Tibial nerve (tissue), 3 donors: Measurements from ENCODE around the gene PCSK1.

ENCODE experiments used
- CTCF ChIP-seq, 5 experiments: fragments of 200-600 bp in 3 of 5; fragments of 450-650 bp in 2 of 5; sonication (generic) in 3 of 5; IDR thresholded peaks; one replicate each; pipeline ENCODE4 v1.5.1; 2016 to 2019; ENCODE audit warnings: antibody characterized with exemption in 5 of 5, mild to moderate bottlenecking in 3 of 5, moderate library complexity in 2 of 5
- POLR2A ChIP-seq, 2 donors: fragments of 450-650 bp; IDR thresholded peaks; one replicate each; pipeline ENCODE4 v1.6.1; 2017; ENCODE audit warnings: antibody characterized with exemption in 2 of 2, mild to moderate bottlenecking in 2 of 2, moderate library complexity in 2 of 2

GRCh38 chr5:96377597-96377996, 55.5 kb downstream of the PCSK1 start:
- TF ChIP-seq CTCF (IDR thresholded peaks at IDR 0.05) (no peak), POLR2A (IDR thresholded peaks at IDR 0.05) (no peak)
